H4 (cell line): Measurements from ENCODE around the gene KLK4. TPM values are rescaled to one million over a fixed set of nuclear protein-coding genes. Genes with fewer than 3 reads are reported as not detected.

Experiments
- DNase-seq: peaks from one replicate; pipeline ENCODE4 v3.0.0-alpha.2; 2015; ENCODE audit warnings: low spot score
- total RNA-seq: library from RNA; depleted of rRNA; stranded (reverse); fragments of >200 nt; shearing (Covaris generic); gene quantifications from 2 replicates; pipeline ENCODE4 v1.2.3, GENCODE V29; 2014; rRNA removed

KLK4 gene, protein sequence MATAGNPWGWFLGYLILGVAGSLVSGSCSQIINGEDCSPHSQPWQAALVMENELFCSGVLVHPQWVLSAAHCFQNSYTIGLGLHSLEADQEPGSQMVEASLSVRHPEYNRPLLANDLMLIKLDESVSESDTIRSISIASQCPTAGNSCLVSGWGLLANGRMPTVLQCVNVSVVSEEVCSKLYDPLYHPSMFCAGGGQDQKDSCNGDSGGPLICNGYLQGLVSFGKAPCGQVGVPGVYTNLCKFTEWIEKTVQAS
- not detected in 2 replicates for total RNA-seq

DNA sequence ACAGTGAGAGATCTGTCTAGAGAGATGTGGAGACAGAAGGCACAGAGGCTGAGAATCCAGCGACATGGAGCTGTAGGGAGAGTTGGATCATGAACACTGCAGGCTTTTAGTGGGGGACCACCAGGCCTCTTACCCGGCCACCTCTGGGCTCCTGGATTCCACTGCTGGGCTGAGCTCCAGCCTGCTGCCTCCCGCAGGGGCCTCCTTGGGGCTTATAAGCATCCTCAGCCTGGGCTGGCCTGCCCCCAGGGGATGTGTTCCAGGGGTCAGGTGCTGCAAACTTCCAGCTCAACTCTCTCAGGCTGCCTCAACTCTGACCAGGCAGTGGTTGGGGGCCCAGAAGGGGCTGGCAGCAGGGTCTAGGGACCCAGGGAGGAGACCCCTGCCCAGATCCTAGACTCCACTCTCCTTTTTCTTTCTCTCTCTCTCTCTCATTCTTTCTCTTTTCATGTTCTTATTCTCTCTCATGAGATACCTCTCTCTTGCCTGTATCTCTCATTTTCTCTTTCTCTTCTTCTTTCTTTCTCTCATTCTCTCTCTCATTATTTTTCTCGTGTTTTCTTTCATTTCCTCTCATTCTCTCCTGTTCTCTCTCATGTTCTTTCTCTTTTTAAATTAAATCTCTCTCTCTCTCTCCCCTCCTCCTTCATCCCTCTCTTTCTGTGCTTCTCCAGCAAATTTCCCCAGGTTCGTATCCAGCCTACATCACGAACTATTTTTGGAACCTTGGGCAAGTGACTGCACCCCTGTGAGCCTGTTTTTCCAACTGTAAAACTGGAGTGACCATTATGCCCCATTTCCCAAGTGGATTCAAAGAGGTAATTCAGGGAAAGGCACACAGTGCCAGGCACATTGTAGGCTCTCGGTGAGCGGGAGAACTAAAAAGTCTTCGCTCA lies at the start of gene KLK4:
Gene KLK4 (minus strand): TSS at position 190 of the 896 bp plus-strand sequence. CDS start 657 bp downstream, outside the sequence.
- DNase-seq: no peak

DNA sequence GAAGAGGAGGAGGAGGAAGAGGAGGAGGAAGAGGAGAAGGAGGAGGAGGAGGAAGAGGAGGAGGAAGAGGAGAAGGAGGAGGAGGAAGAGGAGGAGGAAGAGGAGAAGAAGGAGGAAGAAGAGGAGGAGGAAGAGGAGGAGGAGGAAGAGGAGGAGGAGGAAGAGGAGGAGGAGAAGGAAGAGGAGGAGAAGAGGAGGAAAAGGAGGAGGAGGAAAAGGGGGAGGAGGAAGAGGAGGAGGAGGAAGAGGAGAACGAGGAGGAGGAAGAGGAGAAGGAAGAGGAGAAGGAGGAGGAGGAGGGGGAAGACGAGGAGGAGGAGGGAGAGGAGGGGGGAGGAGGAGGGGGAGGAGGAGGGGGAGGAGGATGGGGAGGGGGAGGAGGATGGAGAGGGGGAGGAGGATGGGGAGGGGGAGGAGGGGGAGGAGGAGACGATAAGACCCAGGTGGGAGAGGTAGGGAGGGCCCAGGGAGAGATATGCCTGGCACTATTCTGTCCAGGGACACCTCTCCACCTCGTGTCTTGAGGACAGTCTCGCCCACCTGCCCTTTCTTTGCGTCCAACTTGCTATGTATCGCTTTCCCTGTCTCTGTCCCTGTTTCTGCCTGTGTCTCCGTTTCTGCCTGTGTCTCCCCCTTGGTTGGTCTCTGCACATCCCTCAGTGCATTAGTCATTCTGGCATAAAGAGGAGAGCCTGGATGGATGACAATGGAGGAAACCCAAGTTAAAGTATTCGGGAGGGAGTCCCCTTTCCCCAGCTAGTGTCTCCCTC lies 48.7 kb upstream of the KLK4 start:
- no peak for DNase-seq

DNA sequence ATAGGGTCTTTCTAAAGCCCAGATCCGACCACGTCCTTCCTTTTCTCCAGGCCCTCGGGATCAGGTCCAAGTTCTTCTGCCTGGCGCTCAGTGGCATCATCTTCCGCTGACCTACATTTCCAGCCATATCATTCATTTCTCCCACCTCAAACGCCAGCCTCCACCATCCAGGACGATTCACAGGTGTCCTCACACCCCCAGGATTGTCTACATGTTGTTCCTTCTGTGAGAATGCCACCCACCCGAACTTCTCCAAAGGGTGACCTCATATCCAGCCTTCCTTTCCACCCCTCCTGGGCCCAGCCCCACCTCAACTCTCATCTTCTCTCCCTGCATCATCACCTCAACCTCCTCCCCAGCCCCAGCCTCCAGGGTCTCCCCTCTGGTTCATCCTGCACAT lies 46.4 kb upstream of the KLK4 start:
- no peak for DNase-seq

DNA sequence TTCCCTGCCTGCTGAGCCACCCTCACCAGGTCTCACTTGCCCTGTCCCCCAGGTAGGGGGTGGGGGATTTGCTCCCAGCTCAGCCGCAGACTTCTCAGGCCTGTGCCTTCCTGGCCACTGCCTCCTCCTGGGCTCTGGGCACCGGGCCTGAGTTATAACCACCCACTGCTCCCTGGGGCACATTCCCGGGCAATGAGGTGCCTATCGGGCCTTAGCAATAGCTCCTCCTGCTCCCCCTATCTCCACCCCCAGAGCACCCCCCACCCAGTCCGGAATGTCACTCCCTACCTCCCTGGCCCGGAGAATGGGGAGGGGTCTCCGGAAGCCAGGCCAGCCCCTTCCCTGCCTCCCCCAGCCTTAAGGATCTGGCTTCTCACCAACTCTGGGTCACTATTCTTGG lies 41.7 kb upstream of the KLK4 start, which contains the start of gene KLK5:
Gene KLK5 (minus strand): TSS at position 129 of the 400 bp plus-strand sequence. CDS start 381 bp downstream, outside the sequence.
- no peak for DNase-seq

DNA sequence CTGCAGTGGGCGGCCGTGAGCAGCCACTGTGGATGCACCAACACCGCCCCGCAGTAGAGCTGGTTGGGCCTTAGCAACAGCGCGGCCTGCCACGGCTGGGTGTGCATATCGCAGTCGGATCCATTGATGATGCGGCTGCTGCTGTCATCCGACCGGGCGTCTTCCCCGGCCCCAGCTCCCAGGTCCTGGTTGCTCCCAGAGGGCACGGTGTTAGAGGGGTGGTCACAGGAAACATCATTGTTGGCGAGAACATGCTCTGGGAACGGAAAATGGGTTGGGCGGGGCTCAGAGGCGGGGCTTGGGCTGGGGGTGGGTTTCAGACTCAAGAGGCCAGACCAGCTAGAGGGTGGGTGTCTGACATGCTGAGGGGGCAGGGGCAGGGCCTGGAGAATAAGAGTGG lies 38.7 kb upstream of the KLK4 start:
- DNase-seq: no peak

DNA sequence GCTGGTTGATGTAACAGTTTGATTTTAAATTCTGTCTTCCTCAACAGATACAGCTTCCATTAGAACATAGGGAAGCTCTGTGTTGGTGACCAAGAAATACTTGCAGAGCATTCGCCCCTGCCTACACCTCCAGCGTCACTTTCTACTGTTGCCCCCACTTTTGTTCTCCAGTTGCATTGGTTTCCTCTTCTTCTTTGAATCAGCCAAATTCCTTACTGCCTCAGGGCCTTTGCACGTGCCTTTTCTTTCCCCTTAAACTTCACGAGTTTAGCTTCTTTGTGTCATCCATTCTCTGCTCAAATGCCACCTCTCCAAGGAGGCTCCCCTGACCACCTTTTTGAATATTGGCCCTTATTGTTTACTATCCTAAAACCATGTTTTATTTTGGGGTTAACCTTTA lies 35.9 kb upstream of the KLK4 start:
- DNase-seq: no peak

DNA sequence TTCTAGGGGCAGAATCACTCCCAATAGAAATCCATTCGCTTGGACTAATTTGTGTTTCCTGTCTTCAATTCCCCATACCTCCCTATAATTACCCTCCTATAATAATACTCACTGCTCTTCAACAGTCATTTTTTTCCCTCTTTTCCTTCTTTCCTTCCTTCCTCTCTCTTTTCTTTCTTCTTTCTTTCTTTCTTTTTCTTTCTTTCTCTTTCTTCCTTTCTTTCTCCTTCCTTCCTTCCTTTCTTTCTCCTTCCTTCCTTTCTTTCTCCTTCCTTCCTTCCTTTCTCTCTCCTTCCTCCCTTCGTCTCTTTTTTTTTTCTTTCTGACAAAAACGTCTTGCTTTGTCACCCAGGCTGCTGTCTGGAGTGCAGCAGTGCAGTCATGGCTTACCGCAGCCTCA lies 33.6 kb upstream of the KLK4 start:
- no peak for DNase-seq

DNA sequence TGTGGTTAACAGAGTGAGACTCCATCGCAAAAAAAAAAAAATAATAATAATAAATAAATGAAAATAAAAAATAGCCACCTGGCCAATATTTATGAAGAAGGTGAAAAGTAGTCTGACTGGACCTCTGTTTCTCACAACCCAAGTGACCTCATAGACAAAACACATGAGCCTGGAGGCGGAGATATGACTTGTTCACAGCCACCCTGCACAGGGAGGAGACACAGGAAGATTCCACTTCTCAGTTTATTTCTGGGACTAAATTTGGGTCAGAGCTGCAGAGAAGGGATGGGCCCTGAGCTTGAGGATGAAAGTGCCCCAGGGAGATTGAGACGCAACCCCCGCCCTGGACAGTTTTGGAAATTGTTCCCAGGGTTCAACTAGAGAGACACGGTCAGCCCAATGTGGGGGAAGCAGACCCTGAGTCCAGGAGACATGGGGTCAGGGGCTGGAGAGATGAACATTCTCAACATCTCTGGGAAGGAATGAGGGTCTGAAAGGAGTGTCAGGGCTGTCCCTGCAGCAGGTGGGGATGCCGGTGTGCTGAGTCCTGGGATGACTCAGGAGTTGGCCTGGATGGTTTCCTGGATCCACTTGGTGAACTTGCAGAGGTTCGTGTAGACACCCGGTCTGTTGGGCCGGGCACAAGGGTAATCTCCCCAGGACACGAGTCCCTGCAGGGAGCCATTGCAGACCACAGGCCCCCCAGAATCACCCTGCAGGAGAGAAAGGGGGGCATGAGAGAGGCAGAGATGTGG lies 32.1 kb upstream of the KLK4 start:
- DNase-seq: no peak

DNA sequence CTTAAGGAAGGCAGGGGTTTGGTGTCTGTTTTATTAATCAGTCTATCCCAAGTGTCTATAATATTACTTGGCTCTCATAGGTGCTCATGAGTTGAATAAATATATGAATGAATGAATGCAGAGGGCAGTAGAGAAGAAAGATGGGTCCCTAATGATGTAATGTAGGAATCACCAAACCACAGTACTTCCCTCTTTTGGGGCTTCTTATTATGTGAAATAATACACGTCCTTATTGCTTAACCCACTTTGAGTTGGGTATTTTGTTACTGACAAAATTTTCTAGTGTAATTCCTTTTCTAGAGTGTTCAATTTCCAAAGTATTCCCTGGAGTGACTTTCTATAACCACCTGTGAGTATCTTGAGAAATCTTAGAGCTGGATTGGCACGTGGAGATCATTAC lies 28.4 kb upstream of the KLK4 start:
- DNase-seq: no peak

DNA sequence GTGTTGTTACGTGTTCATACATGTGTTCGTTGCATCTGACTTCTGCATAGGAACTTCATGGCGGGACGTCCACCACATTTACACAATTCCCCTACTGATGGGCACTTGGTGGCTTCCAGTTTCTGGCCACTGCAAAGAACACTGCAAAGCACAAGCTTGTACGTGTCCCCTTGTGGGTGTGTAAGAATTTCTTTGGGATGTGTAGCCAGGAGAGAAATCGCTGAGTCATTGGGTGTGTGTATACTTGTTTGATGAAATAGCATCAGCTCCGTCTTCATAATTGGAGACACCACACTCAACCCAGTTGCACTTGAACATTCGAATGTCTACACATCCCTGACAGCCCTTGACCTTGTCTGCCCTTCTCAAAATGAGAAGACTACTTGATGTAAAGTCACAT lies 22.4 kb upstream of the KLK4 start:
- peak; percentile 83 for DNase-seq

DNA sequence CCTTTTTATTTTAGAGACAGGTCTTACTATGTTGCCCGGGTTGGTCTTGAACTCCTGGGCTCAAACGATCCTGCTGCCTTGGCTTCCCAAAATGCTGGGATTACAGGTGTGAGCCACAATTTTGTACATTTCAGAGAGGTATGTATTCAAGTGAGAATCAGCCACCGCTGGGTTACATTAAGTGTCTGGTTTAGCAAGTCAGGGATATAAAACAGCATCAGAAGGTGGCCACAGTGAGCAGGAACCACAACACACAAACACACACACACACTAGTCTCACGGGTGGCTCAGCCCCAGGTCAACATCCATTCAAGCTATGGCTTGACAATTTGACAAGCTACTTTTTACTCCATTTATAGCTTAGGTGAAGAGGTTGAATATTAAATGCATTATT lies 21.5 kb upstream of the KLK4 start:
- DNase-seq: no peak

DNA sequence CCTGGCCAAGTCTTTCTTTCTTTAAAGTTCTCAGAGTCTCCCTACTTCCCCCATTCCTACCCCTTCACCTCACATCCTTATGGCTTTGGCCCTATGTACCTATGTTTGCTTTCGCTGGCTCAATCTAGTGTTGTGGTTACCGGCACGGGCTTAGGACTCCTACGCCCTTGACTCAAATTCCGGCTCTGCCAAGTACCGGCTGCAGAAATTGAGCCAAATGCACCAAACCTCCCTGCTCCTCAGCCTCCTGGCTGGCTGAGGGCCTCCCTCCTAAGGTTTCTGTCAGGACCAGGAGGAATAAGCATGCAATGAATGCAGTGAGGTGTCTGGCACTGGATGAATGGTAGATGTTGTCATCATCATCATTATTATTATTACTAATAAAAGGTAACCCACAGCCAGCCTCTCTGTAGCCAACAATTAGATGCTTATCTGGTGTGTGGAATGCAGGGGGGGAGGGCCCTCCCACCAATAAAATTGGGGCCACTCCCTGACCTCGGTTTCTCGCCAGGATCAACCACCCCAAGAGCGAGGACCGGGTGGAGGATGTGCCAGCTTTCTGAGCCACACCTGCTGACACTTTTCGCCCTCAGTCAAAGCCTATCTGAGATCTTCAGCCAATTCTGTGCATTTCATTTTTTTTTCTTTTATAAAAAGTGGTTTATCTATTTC lies 21.0 kb upstream of the KLK4 start:
- DNase-seq: no peak

DNA sequence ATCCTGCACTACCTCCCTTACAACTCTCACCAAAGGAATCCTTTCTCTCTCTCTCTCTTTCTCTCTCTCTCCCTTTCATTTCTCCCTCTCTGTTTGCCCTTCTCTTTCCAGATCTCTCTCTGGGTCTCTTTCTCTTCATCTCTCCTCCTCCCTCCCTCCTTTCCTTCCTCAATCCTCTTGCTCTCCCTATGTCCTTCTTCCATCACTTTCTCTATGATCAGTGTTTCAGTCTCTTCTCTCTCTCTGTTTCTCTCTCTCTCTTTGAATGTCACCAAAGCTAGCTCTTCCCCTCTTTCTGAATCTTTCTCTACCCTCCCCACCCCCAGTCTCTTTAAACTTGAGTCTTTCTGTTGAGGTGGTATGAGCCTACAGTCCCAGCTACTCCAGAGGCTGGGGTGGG lies 19.8 kb upstream of the KLK4 start:
- DNase-seq: no peak

DNA sequence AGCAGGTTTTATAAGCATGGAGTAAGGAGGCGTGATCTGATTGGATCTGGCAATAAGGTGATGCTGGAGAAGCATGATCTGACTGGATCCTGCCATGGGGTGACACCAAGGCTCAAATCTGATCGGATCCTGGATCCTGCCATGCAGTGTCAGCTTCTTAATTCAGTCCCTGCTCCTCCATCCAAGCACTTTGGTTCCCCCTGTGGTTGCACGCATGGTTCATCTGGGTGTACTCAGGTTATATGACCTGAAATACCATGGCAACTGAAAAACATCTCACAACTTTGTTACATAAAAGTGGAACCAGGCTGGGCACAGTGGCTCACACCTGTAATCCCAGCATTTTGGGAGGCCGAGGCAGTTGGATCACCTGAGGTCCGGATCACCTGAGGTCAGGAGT lies 17.6 kb upstream of the KLK4 start:
- no peak for DNase-seq

DNA sequence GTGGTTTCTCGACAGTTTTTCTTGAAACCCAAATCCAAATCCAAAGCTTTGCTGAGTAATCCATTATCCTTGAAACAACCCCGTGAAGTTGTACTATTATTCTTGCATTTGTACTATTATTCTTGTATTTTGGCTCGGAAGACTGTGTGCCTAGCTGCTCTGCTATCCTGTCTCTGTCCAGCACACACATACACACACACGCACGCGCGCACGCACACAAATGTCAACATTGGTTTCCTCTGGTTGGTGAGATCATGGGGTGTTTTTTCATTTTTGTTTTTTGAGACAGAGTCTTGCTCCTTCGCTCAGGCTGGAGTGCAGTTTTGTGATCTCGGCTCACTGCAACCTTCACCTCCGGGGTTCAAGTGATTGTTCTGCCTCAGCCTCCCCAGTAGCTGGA lies 14.9 kb upstream of the KLK4 start:
- DNase-seq: no peak

DNA sequence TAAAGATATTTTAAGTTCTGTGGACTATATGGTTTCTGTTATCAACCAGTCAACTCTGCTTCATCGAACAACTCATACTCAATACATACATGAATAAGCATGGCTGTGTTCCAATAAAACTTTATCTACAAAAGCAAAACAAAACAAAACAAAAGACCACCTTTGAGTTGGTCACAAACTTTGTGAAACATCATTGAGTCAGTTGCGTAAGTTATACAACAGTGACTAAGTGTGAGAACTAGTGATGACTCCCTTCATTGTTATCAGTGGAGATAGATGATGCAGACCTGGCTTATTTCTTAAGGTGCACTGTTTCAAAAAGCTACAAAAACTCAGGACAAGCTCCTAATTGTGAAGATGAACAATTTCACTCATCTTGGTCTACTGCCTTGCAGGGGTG lies 14.5 kb upstream of the KLK4 start:
- DNase-seq: no peak

DNA sequence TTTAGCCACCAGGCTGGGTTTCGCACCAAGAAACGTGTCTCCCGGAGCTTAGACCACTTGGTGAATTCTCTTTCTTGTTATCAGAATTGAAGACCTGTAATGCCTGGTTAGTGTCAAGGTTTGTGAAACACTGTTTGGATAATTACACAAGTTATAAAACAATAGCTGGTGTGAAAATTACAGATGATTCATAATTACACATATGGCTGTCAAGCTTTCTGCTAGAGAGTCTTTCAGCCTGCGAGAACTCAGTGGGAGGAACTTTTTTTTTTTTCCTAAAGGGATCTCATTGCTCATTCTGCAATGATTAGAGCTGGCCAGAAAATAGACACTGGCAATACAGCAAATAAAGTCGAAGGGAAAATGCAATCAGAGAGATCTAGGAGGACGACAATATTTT lies 13.4 kb upstream of the KLK4 start:
- no peak for DNase-seq

DNA sequence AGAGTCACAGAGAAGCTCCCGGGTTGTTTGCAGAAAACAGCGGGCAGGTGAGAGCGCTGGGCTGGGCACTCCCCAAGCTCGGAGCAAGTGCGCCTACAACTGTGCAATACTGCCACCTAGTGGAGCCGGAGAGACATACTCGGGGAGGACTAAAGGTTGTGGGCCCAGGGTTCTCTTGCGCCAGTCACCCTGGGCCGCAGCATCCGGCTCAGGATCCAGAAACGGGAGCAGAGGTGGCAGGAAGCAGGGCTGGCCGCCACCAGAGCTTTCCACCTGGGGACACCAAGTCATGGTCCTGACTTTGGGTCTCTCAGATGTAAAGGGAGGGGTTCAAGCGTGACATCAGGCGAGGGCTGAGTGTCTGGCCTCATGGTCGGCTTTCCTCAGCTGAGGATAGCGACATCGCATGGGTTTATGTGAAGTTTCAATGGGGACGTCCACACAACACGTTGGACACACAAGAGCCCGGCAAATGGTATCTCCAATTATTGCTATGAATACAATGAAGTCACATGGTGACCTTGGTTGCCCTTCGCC lies 11.2 kb upstream of the KLK4 start:
- DNase-seq: peak; percentile 84

DNA sequence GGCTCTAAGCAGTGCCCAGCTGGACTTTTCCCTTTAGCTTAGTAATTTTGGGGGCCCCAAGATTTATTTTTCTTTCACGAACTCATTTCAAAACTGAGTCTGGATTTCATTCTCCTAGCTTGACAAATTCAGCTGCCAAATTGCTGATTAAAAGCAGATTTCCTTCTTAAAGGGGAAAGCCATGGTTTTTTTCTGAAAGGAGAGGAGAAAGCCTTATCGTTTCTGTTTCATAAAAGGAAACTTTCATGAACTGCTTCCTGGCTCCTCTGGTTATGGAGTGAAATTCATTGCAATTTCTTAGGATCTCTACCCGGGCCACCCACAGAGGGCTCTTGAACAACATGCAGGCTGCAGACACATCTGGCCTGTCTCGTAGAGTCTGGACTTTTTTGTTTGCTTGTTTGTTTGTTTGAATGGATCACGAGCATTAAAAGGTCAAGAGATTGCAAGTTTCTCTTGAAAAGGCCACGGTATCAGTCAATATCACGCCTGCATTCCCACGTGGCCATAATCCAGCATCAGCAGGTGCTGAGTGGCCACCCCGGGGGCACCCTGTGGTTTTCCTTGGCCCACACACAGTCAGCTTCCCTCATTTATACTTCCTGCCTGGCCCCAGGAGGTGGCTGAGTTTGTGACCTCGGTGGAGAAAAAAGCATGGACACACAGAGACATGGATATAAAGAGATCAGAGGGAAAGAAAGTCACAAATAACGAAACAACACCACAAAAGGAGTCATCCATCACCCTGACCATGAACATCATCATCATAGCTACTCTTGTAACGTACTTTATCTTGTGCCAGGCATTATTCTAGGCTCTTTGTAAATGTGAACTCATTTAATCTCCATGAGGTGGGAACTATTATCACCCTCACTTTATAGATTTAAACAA lies 10.5 kb upstream of the KLK4 start:
- DNase-seq: no peak

DNA sequence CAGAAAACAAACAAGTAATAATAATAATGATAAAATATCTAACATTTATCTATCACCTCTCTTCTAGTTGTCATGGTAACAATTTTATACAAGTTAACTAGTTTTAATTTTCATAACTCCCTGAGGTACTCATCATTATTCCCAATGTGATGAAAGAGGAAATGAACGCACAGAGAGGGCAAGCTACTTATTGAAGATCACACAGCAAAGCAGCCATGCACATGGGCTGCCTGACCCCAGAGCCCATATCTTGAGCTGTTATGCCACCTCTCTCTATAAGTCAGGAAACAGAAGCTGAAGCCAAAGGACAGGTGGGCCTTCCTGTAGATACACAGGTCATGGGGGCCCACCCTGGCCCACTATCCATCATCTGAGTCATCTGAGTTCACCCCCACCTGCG lies 4.9 kb upstream of the KLK4 start:
- DNase-seq: no peak
